Measurements from ENCODE around the gene MOV10L1.

The MOV10L1 gene

DNA sequence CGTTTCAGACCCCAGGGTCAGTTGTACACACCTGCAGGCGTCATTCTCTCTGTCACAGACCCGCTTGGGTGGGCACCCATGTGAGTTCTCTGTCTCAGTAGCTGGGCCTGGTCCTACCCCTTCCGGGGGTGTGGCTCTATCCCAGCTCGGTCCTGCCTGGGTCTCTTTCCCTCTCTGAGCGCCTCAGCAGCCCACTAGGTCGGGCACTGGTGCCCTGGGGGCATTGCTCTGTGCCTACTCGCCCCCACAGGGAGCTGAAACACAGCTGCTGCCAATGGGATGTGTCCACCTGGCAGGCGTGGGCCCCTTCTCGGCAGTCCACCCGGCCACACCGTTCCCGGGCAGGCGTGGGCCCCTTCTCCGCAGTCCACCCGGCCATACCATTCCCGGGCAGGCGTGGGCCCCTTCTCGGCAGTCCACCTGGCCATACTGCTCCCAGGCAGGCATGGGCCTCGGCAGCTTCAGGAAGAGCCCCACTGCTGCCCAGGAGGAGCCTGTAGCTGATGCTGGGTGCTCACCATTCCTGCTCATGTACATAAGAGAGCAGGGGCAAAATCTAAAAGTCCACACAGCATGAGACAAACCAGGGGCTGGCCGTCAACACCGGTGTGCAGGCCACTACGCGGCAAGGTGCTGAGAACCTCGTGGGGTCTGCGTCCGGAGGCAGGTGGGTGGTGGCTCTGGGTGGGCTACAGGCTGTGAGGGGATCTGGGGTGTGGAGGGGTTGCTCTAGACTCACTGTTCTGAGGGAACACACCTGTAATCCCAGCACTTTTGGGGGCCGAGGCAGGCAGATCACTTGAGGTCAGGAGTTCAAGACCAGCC is 16.9 kb upstream of the MOV10L1 start:
- H3K36me3 ChIP-seq (ENCODE audit: insufficient read depth, low read length), result no peaks in the 10 kb centered on the region
- H3K4me2 ChIP-seq (ENCODE audit: low read length), result no peak overlapping the region
- H3K9me3 ChIP-seq (replicated peaks; ENCODE audit: low read length), result no peaks in the 10 kb centered on the region
- no peak overlapping the region for H3K9ac ChIP-seq (ENCODE audit: low read depth, low read length)
- no peak overlapping the region for H3K4me3 ChIP-seq (ENCODE audit: low read length)
- no peaks in the 10 kb centered on the region for H3K4me1 ChIP-seq (ENCODE audit: control insufficient read depth, insufficient read depth, low read length)
- peaks cover 24% of the 10 kb centered on the region for H3K27me3 ChIP-seq (ENCODE audit: control insufficient read depth, insufficient read depth, low read length)

DNA sequence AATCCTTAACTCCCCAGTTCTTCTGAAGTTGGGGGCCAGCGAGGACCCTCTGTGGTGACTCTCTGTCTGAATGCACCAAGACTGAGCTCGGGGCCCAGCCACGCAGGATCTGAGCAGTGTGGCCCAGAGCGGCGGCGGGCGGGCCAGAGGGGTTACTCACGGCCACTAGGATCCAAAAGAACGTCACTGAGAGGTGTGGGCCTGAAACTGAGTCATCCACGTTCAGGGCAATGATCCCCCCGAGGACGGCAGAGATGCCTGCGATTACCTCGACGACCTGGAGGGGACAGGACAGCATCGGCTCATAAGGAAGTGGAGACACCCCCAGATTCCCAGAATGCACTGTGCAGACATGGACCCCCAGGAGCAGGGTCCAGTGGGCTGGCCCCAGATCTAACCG is 15.8 kb upstream of the MOV10L1 start:
- H3K27me3 ChIP-seq (ENCODE audit: control insufficient read depth, insufficient read depth, low read length), result peaks cover 24% of the 10 kb centered on the region

DNA sequence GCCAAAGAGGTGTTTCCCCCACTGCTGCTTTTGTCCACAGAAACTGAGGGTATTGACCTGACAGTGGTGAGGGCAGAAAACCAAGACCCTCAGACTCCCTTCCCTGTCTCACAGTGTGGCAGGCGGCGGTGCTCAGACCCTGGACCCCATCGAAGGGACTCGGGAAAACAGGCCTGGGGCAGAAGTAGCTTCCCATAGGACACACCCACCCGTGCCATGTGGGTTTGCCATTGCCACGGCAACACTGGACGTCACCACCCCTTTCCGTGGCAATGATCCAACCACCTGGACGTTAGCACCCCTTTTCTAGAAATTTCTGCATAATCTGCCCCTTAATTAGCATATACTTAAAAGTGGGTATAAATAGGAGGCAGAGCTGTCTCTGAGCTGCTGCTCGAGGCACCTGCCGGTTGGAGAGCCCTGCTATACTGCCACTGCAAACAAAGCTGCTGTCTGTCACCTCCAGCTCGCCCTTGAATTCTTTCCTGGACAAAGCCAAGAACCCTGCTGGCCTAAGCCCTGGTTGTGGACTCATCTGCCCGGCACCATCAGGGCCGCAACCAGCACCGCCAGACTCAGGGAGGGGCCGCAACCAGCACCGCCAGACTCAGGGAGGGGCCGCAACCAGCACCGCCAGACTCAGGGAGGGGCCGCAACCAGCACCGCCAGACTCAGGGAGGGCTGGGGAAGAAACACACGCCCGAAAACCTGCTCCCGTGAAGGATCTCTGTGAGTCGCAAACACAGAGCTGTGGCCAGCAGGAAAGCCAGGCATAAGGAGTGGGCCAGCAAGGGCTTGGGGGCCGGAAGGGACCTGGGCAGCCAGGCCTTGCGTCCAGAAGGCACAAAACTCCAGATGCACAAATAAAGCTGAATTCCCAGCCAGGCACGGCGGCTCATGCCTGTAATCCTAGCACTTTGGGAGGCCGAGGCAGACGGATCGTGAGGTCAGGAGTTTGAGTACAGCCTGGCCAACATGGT is 15.0 kb upstream of the MOV10L1 start:
- H3K9me3 ChIP-seq (replicated peaks; ENCODE audit: low read length), result no peaks in the 10 kb centered on the region
- H3K4me2 ChIP-seq (ENCODE audit: low read length), result no peak overlapping the region
- H3K27me3 ChIP-seq (ENCODE audit: control insufficient read depth, insufficient read depth, low read length), result peaks cover 27% of the 10 kb centered on the region
- H3K4me3 ChIP-seq (ENCODE audit: low read length), result no peak overlapping the region
- no peaks in the 10 kb centered on the region for H3K4me1 ChIP-seq (ENCODE audit: control insufficient read depth, insufficient read depth, low read length)
- no peak overlapping the region for H3K9ac ChIP-seq (ENCODE audit: low read depth, low read length)
- H3K36me3 ChIP-seq (ENCODE audit: insufficient read depth, low read length), result no peaks in the 10 kb centered on the region

More for the DNA sequence above, 15.8 kb upstream of the MOV10L1 start:
- Histone ChIP-seq H3K36me3 (ENCODE audit: insufficient read depth, low read length) (no peaks in the 10 kb centered on the region), H3K4me2 (ENCODE audit: low read length) (no peak overlapping the region), H3K4me3 (ENCODE audit: low read length) (no peak overlapping the region), H3K9me3 (replicated peaks; ENCODE audit: low read length) (no peaks in the 10 kb centered on the region), H3K9ac (ENCODE audit: low read depth, low read length) (no peak overlapping the region), H3K4me1 (ENCODE audit: control insufficient read depth, insufficient read depth, low read length) (no peaks in the 10 kb centered on the region)

DNA sequence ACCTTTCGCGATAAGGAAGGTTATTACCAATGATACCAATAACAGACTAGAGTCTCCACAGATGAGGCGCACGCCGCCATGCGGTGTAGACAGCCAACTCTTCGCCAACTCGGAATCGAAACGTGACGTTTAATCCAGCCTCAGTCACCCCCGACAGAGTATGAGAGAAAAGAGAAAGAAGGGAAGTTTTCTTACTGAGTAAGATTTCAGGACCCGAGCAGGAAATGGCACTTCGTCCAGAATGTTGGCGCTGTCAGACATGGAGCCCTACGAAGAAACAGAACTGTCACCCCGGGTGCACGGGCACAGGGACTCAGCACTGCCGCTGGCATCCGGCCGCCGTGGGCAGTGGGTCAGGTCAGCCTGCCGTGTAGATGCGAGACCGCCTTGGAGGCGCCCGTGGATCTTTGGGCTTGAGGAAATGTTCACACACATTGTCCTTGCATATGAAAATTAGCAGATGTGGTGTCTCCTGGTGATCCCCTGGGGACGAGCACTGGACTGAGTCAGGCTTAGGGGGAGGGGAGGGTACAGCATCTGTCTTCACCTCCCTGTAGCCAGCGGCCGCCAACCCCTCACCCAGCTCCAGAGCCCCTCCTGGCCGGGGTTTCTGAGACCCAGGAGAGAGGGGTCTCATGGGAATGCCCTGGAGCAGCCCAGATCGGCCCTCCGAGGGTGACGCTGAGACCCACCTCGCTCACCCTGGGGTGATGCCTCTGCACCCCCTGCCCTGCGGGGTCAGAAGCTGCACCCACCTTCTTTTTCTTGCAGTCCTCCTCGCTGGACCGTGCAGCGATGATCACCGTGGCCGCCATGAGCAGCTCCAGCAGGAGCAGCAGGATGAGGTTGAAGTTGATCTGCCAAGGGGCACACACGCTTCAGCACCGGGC is 12.9 kb upstream of the MOV10L1 start:
- Histone ChIP-seq H3K36me3 (ENCODE audit: insufficient read depth, low read length) (no peaks in the 10 kb centered on the region), H3K9ac (ENCODE audit: low read depth, low read length) (no peak overlapping the region), H3K4me1 (ENCODE audit: control insufficient read depth, insufficient read depth, low read length) (no peaks in the 10 kb centered on the region), H3K4me2 (ENCODE audit: low read length) (no peak overlapping the region), H3K27me3 (ENCODE audit: control insufficient read depth, insufficient read depth, low read length) (peaks cover 30% of the 10 kb centered on the region), H3K9me3 (replicated peaks; ENCODE audit: low read length) (no peaks in the 10 kb centered on the region), H3K4me3 (ENCODE audit: low read length) (no peak overlapping the region)

DNA sequence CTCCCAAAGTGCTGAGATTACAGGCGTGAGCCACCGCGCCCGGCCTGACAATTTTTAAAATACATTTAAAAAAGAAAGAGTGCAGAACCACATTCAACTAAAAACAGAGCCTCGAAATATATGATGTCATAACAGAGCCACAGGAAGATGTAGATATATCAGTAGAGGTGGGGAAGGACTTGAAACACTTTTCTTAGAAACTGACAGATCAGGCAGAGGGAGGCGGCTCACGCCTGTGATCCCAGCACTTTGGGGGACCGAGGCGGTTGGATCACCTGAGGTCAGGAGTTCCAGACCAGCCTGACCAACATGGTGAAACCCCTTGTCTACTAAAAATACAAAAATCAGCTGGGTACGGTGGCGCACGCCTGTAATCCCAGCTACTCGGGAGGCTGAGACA is 11.6 kb upstream of the MOV10L1 start:
- Histone ChIP-seq H3K9me3 (replicated peaks; ENCODE audit: low read length) (no peaks in the 10 kb centered on the region), H3K27me3 (ENCODE audit: control insufficient read depth, insufficient read depth, low read length) (peaks cover 38% of the 10 kb centered on the region), H3K9ac (ENCODE audit: low read depth, low read length) (no peak overlapping the region), H3K4me1 (ENCODE audit: control insufficient read depth, insufficient read depth, low read length) (no peaks in the 10 kb centered on the region), H3K36me3 (ENCODE audit: insufficient read depth, low read length) (no peaks in the 10 kb centered on the region), H3K4me2 (ENCODE audit: low read length) (no peak overlapping the region), H3K4me3 (ENCODE audit: low read length) (no peak overlapping the region)

DNA sequence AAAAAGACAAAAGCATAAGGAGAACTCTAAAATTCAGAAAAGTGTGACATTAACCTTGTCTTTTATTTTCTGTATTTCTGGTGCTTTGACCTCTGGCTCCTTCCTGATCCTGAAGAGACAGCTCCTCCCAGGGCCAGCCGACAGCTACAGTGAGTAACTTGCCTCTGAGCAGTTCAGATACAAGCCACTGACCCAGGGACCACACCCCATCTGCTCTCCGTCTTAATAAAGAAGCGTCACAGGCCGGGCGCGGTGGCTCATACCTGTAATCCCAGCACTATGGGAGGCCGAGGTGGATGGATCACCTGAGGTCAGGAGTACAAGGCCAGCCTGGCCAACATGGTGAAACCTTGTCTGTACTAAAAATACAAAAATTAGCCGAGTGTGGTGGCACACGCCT is 11.0 kb upstream of the MOV10L1 start:
- Histone ChIP-seq H3K27me3 (ENCODE audit: control insufficient read depth, insufficient read depth, low read length) (peaks cover 38% of the 10 kb centered on the region), H3K4me2 (ENCODE audit: low read length) (no peak overlapping the region), H3K36me3 (ENCODE audit: insufficient read depth, low read length) (no peaks in the 10 kb centered on the region), H3K9ac (ENCODE audit: low read depth, low read length) (no peak overlapping the region), H3K4me3 (ENCODE audit: low read length) (no peak overlapping the region), H3K9me3 (replicated peaks; ENCODE audit: low read length) (no peaks in the 10 kb centered on the region), H3K4me1 (ENCODE audit: control insufficient read depth, insufficient read depth, low read length) (no peaks in the 10 kb centered on the region)

DNA sequence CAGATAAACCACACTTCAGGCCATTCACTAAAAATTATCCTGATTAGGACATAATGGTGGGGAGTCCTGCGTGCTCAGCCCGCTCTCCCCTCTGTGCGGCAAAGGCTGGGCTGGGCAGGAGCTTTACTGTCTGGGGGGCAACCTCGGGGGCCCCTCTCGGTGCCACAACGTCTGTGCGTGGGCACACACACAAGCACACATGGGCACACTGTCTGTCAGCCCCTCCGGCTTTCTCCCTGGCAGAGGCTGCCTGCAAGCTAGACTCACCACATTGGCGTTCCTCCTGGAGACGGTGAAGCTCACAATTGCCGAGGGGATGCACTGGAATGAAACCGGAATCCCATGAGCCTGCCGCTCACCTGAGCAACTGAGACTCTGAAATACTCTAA is 9.7 kb upstream of the MOV10L1 start:
- Histone ChIP-seq H3K36me3 (ENCODE audit: insufficient read depth, low read length) (no peaks in the 10 kb centered on the region), H3K27me3 (ENCODE audit: control insufficient read depth, insufficient read depth, low read length) (peaks cover 29% of the 10 kb centered on the region), H3K4me3 (ENCODE audit: low read length) (no peak overlapping the region)

DNA sequence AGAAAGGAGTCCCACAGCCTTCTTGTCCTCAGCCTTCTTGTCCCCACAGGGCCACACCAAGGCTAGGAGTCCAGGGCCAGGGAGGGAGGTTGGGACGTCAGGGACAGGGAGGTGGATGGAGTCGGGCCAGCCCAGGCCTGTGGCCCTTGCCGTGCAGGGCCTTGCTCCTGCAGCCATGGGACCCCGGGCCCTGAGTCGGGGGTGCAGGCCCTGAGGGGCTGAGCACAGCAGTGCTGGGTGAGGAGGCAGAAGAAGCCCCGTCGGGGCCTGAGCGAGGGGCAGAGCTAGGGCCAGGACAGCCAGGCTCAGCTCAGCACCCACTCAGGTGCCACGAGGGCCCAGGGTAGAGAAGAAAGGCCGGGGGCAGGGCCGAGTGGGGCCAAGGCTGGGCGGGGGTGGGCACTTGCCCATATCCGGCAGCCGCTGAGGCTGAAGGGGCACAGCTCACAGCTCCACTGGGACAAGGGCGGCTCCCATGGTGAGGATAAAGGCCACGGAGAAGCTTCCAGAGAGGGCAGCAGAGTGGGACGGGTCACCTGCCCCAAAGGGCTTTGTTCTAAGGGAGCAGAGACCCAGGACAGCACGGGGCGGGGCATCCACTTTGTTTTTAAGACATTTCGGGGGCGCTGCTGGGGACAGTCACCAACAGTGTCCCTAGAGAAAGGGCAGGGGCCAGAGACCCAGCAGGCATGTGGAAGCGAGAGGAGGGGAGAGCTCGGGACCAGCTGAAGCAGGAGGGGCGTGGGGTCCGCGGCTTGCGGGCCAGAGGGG is 8.2 kb upstream of the MOV10L1 start:
- Histone ChIP-seq H3K4me2 (ENCODE audit: low read length) (no peak overlapping the region), H3K9me3 (replicated peaks; ENCODE audit: low read length) (no peaks in the 10 kb centered on the region), H3K9ac (ENCODE audit: low read depth, low read length) (no peak overlapping the region), H3K4me3 (ENCODE audit: low read length) (no peak overlapping the region), H3K36me3 (ENCODE audit: insufficient read depth, low read length) (no peaks in the 10 kb centered on the region), H3K27me3 (ENCODE audit: control insufficient read depth, insufficient read depth, low read length) (peaks cover 24% of the 10 kb centered on the region), H3K4me1 (ENCODE audit: control insufficient read depth, insufficient read depth, low read length) (no peaks in the 10 kb centered on the region)

More for the DNA sequence above, 9.7 kb upstream of the MOV10L1 start:
- H3K4me2 ChIP-seq (ENCODE audit: low read length), result no peak overlapping the region
- no peak overlapping the region for H3K9ac ChIP-seq (ENCODE audit: low read depth, low read length)
- no peaks in the 10 kb centered on the region for H3K4me1 ChIP-seq (ENCODE audit: control insufficient read depth, insufficient read depth, low read length)
- no peaks in the 10 kb centered on the region for H3K9me3 ChIP-seq (replicated peaks; ENCODE audit: low read length)

DNA sequence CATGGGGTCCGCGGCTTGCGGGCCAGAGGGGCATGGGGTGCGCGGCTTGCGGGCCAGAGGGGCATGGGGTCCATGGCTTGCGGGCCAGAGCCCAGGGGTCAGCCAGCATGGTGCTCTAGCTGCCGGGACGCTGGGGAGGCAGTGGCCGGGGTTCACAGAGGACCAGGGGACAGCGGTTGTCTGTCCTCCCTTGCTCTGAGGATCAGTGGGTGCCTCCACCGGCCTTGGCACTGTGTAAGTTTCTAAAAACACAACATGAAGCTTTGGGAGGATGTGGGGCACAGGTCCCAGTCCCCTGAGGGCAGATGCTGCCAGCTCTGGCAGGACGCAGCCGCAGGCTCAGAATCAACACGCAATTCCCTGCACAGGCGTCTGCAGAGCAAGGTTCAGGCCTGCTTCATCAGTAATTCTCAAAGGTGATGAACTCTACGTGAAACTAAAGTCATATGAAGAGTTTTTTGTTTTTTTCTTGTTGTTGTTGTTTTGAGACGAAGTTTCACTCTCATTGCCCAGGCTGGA is 7.5 kb upstream of the MOV10L1 start:
- Histone ChIP-seq H3K9ac (ENCODE audit: low read depth, low read length) (no peak overlapping the region), H3K27me3 (ENCODE audit: control insufficient read depth, insufficient read depth, low read length) (peaks cover 27% of the 10 kb centered on the region), H3K9me3 (replicated peaks; ENCODE audit: low read length) (no peaks in the 10 kb centered on the region), H3K4me3 (ENCODE audit: low read length) (no peak overlapping the region), H3K36me3 (ENCODE audit: insufficient read depth, low read length) (no peaks in the 10 kb centered on the region), H3K4me1 (ENCODE audit: control insufficient read depth, insufficient read depth, low read length) (no peaks in the 10 kb centered on the region), H3K4me2 (ENCODE audit: low read length) (no peak overlapping the region)

DNA sequence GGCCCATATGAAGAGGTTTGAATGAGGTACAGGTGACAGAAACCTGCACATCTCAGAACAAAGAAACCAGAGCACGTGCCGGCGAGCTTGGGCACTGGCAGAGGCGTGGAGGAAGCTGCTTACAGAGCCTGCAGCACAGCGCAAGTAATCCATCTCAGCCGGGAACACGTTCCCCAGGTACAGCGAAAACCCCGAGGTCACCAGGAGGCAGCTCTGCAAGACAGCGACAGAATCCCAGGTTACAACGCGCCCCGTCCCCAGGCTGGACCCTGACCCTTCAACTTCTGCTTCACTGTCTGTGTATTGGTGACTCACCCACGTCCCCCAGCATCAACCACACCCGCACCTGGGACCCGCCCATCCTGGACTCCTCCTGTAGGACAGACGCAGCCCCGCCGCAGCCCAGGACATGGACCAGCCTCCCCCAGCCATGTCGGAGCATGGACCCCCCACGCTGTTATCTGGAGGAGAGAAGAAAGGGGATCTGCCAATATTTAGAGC is 6.8 kb upstream of the MOV10L1 start:
- Histone ChIP-seq H3K4me3 (ENCODE audit: low read length) (no peak overlapping the region), H3K4me2 (ENCODE audit: low read length) (no peak overlapping the region), H3K9ac (ENCODE audit: low read depth, low read length) (no peak overlapping the region), H3K9me3 (replicated peaks; ENCODE audit: low read length) (no peaks in the 10 kb centered on the region), H3K27me3 (ENCODE audit: control insufficient read depth, insufficient read depth, low read length) (peaks cover 25% of the 10 kb centered on the region), H3K4me1 (ENCODE audit: control insufficient read depth, insufficient read depth, low read length) (no peaks in the 10 kb centered on the region), H3K36me3 (ENCODE audit: insufficient read depth, low read length) (no peaks in the 10 kb centered on the region)

All from skeletal muscle satellite cell (primary cell).